Measurements from ENCODE around the gene PRRC1.

The PRRC1 gene

GRCh38 chr5:127602896-127603844 is 85.7 kb downstream of the PRRC1 start:
- Histone ChIP-seq H3K36me3 (replicated peaks) (no peaks in the 10 kb centered on the region), H3K27ac (no peak overlapping the region), H3K27me3 (replicated peaks) (no peaks in the 10 kb centered on the region), H3K4me3 (ENCODE audit: low read depth, low read length) (no peak overlapping the region)
- in situ Hi-C loops (cut with HindIII; ENCODE audit: low pct_ligation_motif_present, low sequenced_read_pairs) = no loop called here
- TF ChIP-seq CTCF (IDR thresholded peaks at IDR 0.05; ENCODE audit: low read depth, low read length, missing control alignments) = no peak
- no peak for DNase-seq

Data from brain microvascular endothelial cell (primary cell).